ENCODE measurements around the gene UAP1L1. TPM values are rescaled to one million over a fixed set of nuclear protein-coding genes. Genes with fewer than 3 reads are reported as not detected.

Gene UAP1L1
- polyA plus RNA-seq, 1 donor (not counting 4 experiments of a cell fraction or from before 2014, with no cell fraction given) = 2.7 TPM

GRCh38 chr9:137109250-137110146 is 32.2 kb downstream of the UAP1L1 start:
- Histone ChIP-seq H3K9ac (ENCODE audit: control insufficient read depth, extremely low read depth, insufficient read depth, low read length) (no peak overlapping the region), H3K4me2 (ENCODE audit: control insufficient read depth, extremely low read depth, insufficient read depth, low read depth, low read length) (no peak overlapping the region), H3K4me3 (ENCODE audit: control insufficient read depth in 2 of 3, extremely low read depth in 1 of 3, insufficient read depth in 2 of 3, low read depth in 1 of 3, low read length in 3 of 3) (no peak overlapping the region), H3K36me3 (ENCODE audit: control insufficient read depth in 2 of 2, extremely low read depth in 1 of 2, insufficient read depth in 2 of 2, low read length in 2 of 2) (peaks cover 4 to 12% of the 10 kb centered on the region in 2 experiments), H3K9me1 (ENCODE audit: control insufficient read depth, extremely low read depth, insufficient read depth, low read length) (no peaks in the 10 kb centered on the region), H4K20me1 (ENCODE audit: control insufficient read depth, extremely low read depth, insufficient read depth, low read length) (no peaks in the 10 kb centered on the region), H3K9me3 (ENCODE audit: control insufficient read depth, low read depth, low read length) (no peaks in the 10 kb centered on the region), H3K27me3 (ENCODE audit: control insufficient read depth, extremely low read depth, insufficient read depth, low read length) (no peaks in the 10 kb centered on the region), H3K27ac (ENCODE audit: control insufficient read depth, insufficient read depth, low read length) (no peak overlapping the region), H2AFZ (ENCODE audit: control insufficient read depth, low read length) (no peak overlapping the region), H3K79me2 (ENCODE audit: control insufficient read depth, insufficient read depth, low read length) (no peaks in the 10 kb centered on the region), H3K4me1 (ENCODE audit: control insufficient read depth, extremely low read depth, insufficient read depth, low read length) (no peaks in the 10 kb centered on the region)
- FAIRE-seq (no peak), DNase-seq (ENCODE audit: low read depth, low spot score) (no peak)
- TF ChIP-seq EZH2 (IDR thresholded peaks at IDR 0.05; ENCODE audit: low read length) = no peak
- TF ChIP-seq CTCF (optimal IDR thresholded peaks at IDR 0.05 in 1 of 3, IDR thresholded peaks at IDR 0.05 in 1 of 3, conservative IDR thresholded peaks at IDR 0.05 in 1 of 3; ENCODE audit: extremely low read depth in 1 of 3, insufficient read depth in 2 of 3, low read length in 3 of 3) = no peak
- dilution Hi-C loops (cut with MboI; ENCODE audit: extremely low pct_ligation_motif_present, low sequenced_read_pairs) = no loop called here

- Histone ChIP-seq H3K36me3 (ENCODE audit: control insufficient read depth in 2 of 2, extremely low read depth in 1 of 2, insufficient read depth in 2 of 2, low read length in 2 of 2) (peaks cover under 1 to 12% of the 10 kb centered on the region in 2 experiments), H3K27ac (ENCODE audit: control insufficient read depth, insufficient read depth, low read length) (no peak overlapping the region), H3K9me3 (ENCODE audit: control insufficient read depth, low read depth, low read length) (no peaks in the 10 kb centered on the region), H3K4me1 (ENCODE audit: control insufficient read depth, extremely low read depth, insufficient read depth, low read length) (no peaks in the 10 kb centered on the region), H4K20me1 (ENCODE audit: control insufficient read depth, extremely low read depth, insufficient read depth, low read length) (no peaks in the 10 kb centered on the region), H3K9ac (ENCODE audit: control insufficient read depth, extremely low read depth, insufficient read depth, low read length) (no peak overlapping the region), H3K27me3 (ENCODE audit: control insufficient read depth, extremely low read depth, insufficient read depth, low read length) (no peaks in the 10 kb centered on the region), H3K9me1 (ENCODE audit: control insufficient read depth, extremely low read depth, insufficient read depth, low read length) (no peaks in the 10 kb centered on the region), H3K79me2 (ENCODE audit: control insufficient read depth, insufficient read depth, low read length) (no peaks in the 10 kb centered on the region), H3K4me3 (ENCODE audit: control insufficient read depth in 2 of 3, extremely low read depth in 1 of 3, insufficient read depth in 2 of 3, low read depth in 1 of 3, low read length in 3 of 3) (no peak overlapping the region), H3K4me2 (ENCODE audit: control insufficient read depth, extremely low read depth, insufficient read depth, low read depth, low read length) (no peak overlapping the region), H2AFZ (ENCODE audit: control insufficient read depth, low read length) (no peak overlapping the region)
- DNase-seq (ENCODE audit: low read depth, low spot score) (no peak), FAIRE-seq (no peak)
- dilution Hi-C loops (cut with MboI; ENCODE audit: extremely low pct_ligation_motif_present, low sequenced_read_pairs) = no loop called here
- no peak for TF ChIP-seq CTCF (optimal IDR thresholded peaks at IDR 0.05 in 1 of 3, IDR thresholded peaks at IDR 0.05 in 1 of 3, conservative IDR thresholded peaks at IDR 0.05 in 1 of 3; ENCODE audit: extremely low read depth in 1 of 3, insufficient read depth in 2 of 3, low read length in 3 of 3)
- no peak for TF ChIP-seq EZH2 (IDR thresholded peaks at IDR 0.05; ENCODE audit: low read length)
These were observed 33.0 kb downstream of the UAP1L1 start for GRCh38 chr9:137110147-137110910.

Data from keratinocyte (primary cell).